A549 (cell line): ENCODE measurements around the gene BICRAL.

Experiments used
- CHD2 ChIP-seq: fragments of 150-350 bp; IDR thresholded peaks from 2 replicates; pipeline ENCODE4 v1.6.1; 2014; ENCODE audit warnings: low read length; ENCODE audit not compliant: partially characterized antibody
- HDAC2 ChIP-seq: fragments of 200-600 bp; sonication (generic); IDR thresholded peaks from 2 replicates; pipeline ENCODE4 v1.6.1; 2016
- HOXB13 ChIP-seq: fragments of 250-450 bp; sonication (Bioruptor Pico); IDR thresholded peaks from 2 replicates; pipeline ENCODE4 v1.5.0; 2020; ENCODE audit warnings: low read depth, mild to moderate bottlenecking, moderate library complexity
- MAZ ChIP-seq: fragments of 150-350 bp; IDR thresholded peaks from 2 replicates; pipeline ENCODE4 v1.6.1; 2014; ENCODE audit warnings: antibody characterized with exemption, low read depth, low read length, borderline replicate concordance
- MYC ChIP-seq: IDR thresholded peaks from 2 replicates; pipeline ENCODE4 v1.6.1; 2012; ENCODE audit warnings: mild to moderate bottlenecking, inconsistent platforms, low read length, improper control_type of control experiment, borderline replicate concordance
- POLR2A ChIP-seq: IDR thresholded peaks from 2 replicates; pipeline ENCODE4 v1.6.1; 2012; ENCODE audit warnings: mild to moderate bottlenecking, low read length
- TF ChIP-seq, protein P1 (sequence below): fragments of >200 bp; sonication (Bioruptor Twin); formaldehyde crosslinking; IDR thresholded peaks from 3 replicates; pipeline ENCODE4 v1.5.1; 2016
- TF ChIP-seq, protein P2 (sequence below): IDR thresholded peaks from 2 replicates; pipeline ENCODE4 v1.6.1; 2012
- TF ChIP-seq, protein P3 (sequence below): IDR thresholded peaks from 2 replicates; pipeline ENCODE4 v1.6.1; 2012
- TF ChIP-seq, protein P4 (sequence below): IDR thresholded peaks from 2 replicates; pipeline ENCODE4 v1.6.1; 2012; ENCODE audit warnings: low read depth, borderline replicate concordance
- TF ChIP-seq, protein P5 (sequence below): fragments of 200-600 bp; sonication (generic); IDR thresholded peaks from 2 replicates; pipeline ENCODE4 v1.6.1; 2016; ENCODE audit warnings: antibody characterized with exemption, mild to moderate bottlenecking, moderate library complexity

DNA sequence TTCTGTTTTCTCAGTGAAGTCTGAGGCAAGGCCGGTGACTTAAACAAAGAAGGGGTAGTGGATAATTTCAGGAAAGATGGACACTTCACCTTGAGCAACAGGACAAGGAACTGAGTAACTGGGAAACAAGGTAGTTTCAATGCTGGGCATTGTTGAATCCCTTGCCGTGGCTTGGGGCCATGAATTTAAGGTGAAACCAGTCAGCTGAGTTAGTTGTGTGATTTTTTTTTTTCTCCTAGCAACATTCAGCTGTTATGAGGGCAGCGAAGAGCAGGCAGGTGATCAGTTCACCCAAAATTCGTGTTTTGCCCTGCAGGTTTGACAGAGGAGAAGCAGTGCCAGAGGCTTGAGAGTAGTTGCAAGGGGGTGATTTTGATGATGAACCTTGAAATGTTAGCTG, 6.8 kb downstream of the BICRAL start:
- TF ChIP-seq, protein P1, sequence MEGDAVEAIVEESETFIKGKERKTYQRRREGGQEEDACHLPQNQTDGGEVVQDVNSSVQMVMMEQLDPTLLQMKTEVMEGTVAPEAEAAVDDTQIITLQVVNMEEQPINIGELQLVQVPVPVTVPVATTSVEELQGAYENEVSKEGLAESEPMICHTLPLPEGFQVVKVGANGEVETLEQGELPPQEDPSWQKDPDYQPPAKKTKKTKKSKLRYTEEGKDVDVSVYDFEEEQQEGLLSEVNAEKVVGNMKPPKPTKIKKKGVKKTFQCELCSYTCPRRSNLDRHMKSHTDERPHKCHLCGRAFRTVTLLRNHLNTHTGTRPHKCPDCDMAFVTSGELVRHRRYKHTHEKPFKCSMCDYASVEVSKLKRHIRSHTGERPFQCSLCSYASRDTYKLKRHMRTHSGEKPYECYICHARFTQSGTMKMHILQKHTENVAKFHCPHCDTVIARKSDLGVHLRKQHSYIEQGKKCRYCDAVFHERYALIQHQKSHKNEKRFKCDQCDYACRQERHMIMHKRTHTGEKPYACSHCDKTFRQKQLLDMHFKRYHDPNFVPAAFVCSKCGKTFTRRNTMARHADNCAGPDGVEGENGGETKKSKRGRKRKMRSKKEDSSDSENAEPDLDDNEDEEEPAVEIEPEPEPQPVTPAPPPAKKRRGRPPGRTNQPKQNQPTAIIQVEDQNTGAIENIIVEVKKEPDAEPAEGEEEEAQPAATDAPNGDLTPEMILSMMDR, result no peak
- no peak for TF ChIP-seq HOXB13
- TF ChIP-seq POLR2A, result no peak
- TF ChIP-seq CHD2, result no peak
- TF ChIP-seq, protein P2, sequence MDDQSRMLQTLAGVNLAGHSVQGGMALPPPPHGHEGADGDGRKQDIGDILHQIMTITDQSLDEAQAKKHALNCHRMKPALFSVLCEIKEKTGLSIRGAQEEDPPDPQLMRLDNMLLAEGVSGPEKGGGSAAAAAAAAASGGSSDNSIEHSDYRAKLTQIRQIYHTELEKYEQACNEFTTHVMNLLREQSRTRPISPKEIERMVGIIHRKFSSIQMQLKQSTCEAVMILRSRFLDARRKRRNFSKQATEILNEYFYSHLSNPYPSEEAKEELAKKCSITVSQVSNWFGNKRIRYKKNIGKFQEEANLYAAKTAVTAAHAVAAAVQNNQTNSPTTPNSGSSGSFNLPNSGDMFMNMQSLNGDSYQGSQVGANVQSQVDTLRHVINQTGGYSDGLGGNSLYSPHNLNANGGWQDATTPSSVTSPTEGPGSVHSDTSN, result no peak
- TF ChIP-seq MYC, result no peak
- TF ChIP-seq HDAC2, result no peak
- TF ChIP-seq, protein P3, sequence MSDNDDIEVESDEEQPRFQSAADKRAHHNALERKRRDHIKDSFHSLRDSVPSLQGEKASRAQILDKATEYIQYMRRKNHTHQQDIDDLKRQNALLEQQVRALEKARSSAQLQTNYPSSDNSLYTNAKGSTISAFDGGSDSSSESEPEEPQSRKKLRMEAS, result no peak
- TF ChIP-seq, protein P4, sequence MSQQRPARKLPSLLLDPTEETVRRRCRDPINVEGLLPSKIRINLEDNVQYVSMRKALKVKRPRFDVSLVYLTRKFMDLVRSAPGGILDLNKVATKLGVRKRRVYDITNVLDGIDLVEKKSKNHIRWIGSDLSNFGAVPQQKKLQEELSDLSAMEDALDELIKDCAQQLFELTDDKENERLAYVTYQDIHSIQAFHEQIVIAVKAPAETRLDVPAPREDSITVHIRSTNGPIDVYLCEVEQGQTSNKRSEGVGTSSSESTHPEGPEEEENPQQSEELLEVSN, result no peak
- TF ChIP-seq, protein P5, sequence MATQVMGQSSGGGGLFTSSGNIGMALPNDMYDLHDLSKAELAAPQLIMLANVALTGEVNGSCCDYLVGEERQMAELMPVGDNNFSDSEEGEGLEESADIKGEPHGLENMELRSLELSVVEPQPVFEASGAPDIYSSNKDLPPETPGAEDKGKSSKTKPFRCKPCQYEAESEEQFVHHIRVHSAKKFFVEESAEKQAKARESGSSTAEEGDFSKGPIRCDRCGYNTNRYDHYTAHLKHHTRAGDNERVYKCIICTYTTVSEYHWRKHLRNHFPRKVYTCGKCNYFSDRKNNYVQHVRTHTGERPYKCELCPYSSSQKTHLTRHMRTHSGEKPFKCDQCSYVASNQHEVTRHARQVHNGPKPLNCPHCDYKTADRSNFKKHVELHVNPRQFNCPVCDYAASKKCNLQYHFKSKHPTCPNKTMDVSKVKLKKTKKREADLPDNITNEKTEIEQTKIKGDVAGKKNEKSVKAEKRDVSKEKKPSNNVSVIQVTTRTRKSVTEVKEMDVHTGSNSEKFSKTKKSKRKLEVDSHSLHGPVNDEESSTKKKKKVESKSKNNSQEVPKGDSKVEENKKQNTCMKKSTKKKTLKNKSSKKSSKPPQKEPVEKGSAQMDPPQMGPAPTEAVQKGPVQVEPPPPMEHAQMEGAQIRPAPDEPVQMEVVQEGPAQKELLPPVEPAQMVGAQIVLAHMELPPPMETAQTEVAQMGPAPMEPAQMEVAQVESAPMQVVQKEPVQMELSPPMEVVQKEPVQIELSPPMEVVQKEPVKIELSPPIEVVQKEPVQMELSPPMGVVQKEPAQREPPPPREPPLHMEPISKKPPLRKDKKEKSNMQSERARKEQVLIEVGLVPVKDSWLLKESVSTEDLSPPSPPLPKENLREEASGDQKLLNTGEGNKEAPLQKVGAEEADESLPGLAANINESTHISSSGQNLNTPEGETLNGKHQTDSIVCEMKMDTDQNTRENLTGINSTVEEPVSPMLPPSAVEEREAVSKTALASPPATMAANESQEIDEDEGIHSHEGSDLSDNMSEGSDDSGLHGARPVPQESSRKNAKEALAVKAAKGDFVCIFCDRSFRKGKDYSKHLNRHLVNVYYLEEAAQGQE, result no peak
- no peak for TF ChIP-seq MAZ
